Glutamatergic neuron (in vitro differentiated cells): Measurements from ENCODE around the gene PABPN1L. TPM values are rescaled to one million over a fixed set of nuclear protein-coding genes. Genes with fewer than 3 reads are reported as not detected.

Experiments
- DNase-seq: peaks from one replicate; pipeline ENCODE4 v3.0.0; 2022
- H3K27ac Mint-ChIP-seq: one replicate; pipeline ENCODE4 v1.8.0; 2020; ENCODE audit warnings: mild to moderate bottlenecking, mixed read lengths, inconsistent platforms; ENCODE audit not compliant: unreplicated experiment
- H3K27me3 Mint-ChIP-seq: one replicate; pipeline ENCODE4 v1.8.0; 2020; ENCODE audit warnings: mild to moderate bottlenecking, moderate library complexity, mixed read lengths, inconsistent platforms; ENCODE audit not compliant: unreplicated experiment
- H3K36me3 Mint-ChIP-seq: one replicate; pipeline ENCODE4 v1.8.0; 2020; ENCODE audit warnings: mild to moderate bottlenecking, mixed read lengths, inconsistent platforms; ENCODE audit not compliant: unreplicated experiment
- H3K4me1 Mint-ChIP-seq: one replicate; pipeline ENCODE4 v1.8.0; 2020; ENCODE audit warnings: mild to moderate bottlenecking, low read depth, mixed read lengths, inconsistent platforms; ENCODE audit not compliant: unreplicated experiment
- H3K4me3 Mint-ChIP-seq: one replicate; pipeline ENCODE4 v1.8.0; 2020; ENCODE audit warnings: mild to moderate bottlenecking, mixed read lengths, inconsistent platforms; ENCODE audit not compliant: unreplicated experiment
- H3K9me3 Mint-ChIP-seq: one replicate; pipeline ENCODE4 v1.8.0; 2020; ENCODE audit warnings: mild to moderate bottlenecking, moderate library complexity, mixed read lengths, inconsistent platforms; ENCODE audit not compliant: unreplicated experiment
- long read RNA-seq: library from polyadenylated mRNA; unstranded; transcript quantifications from one replicate; pipeline ENCODE4 v2.0.0, GENCODE V29; 2020; ENCODE audit not compliant: unreplicated experiment
- total RNA-seq: library from RNA; stranded (reverse); fragmentation: NEBNext Ultra II Directional; extraction: Animal tissue kit (Norgen Biotek cat#: 25700); gene quantifications from one replicate; pipeline ENCODE4 v1.2.1, GENCODE V29; 2021; ENCODE audit not compliant: unreplicated experiment
- TF ChIP-seq, protein P1 (sequence below): fragments of 200-600 bp; sonication (generic); IDR thresholded peaks from one replicate; pipeline ENCODE4 v1.5.0; 2021; ENCODE audit not compliant: partially characterized antibody, unreplicated experiment

The PABPN1L gene
- 3.9 TPM for total RNA-seq
- long read RNA-seq, partial matches to known transcripts = 0 of 1 reads
- long read RNA-seq, other reads (novel, unspliced or antisense) = 0 of 1 reads

GRCh38 chr16:88866151-88866920 is at the start of gene PABPN1L:
Gene PABPN1L (minus strand): TSS chr16:88866660. CDS start chr16:88866606, 54 bp downstream.
- Mint-ChIP-seq H3K27ac (no peak within 1 kb of the TSS), H3K27me3 (peaks cover 22% of the 10 kb centered on the region), H3K4me3 (peak within 1 kb of the TSS; percentile 57), H3K4me1 (peaks cover 25% of the 10 kb centered on the region), H3K9me3 (peaks cover 14% of the 10 kb centered on the region), H3K36me3 (no peaks in the 10 kb centered on the region)
- TF ChIP-seq, protein P1, sequence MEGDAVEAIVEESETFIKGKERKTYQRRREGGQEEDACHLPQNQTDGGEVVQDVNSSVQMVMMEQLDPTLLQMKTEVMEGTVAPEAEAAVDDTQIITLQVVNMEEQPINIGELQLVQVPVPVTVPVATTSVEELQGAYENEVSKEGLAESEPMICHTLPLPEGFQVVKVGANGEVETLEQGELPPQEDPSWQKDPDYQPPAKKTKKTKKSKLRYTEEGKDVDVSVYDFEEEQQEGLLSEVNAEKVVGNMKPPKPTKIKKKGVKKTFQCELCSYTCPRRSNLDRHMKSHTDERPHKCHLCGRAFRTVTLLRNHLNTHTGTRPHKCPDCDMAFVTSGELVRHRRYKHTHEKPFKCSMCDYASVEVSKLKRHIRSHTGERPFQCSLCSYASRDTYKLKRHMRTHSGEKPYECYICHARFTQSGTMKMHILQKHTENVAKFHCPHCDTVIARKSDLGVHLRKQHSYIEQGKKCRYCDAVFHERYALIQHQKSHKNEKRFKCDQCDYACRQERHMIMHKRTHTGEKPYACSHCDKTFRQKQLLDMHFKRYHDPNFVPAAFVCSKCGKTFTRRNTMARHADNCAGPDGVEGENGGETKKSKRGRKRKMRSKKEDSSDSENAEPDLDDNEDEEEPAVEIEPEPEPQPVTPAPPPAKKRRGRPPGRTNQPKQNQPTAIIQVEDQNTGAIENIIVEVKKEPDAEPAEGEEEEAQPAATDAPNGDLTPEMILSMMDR = no peak
- DNase-seq = no peak

GRCh38 chr16:88915639-88916327 is 49.3 kb upstream of the PABPN1L start:
- H3K4me1 Mint-ChIP-seq = peaks cover 37% of the 10 kb centered on the region
- H3K27ac Mint-ChIP-seq = peak overlapping the region; percentile 48
- TF ChIP-seq, protein P1 = no peak
- no peak for DNase-seq
- peaks cover 14% of the 10 kb centered on the region for H3K27me3 Mint-ChIP-seq
- H3K4me3 Mint-ChIP-seq = no peak overlapping the region
- H3K9me3 Mint-ChIP-seq = peaks cover 21% of the 10 kb centered on the region
- peaks cover 12% of the 10 kb centered on the region for H3K36me3 Mint-ChIP-seq

GRCh38 chr16:88914750-88915368 is 48.4 kb upstream of the PABPN1L start:
- Mint-ChIP-seq H3K4me3 (no peak overlapping the region), H3K4me1 (peaks cover 36% of the 10 kb centered on the region), H3K9me3 (peaks cover 24% of the 10 kb centered on the region), H3K27me3 (peaks cover 17% of the 10 kb centered on the region), H3K27ac (peak overlapping the region; percentile 48), H3K36me3 (peaks cover 12% of the 10 kb centered on the region)
- TF ChIP-seq, protein P1 = no peak
- no peak for DNase-seq

DNA sequence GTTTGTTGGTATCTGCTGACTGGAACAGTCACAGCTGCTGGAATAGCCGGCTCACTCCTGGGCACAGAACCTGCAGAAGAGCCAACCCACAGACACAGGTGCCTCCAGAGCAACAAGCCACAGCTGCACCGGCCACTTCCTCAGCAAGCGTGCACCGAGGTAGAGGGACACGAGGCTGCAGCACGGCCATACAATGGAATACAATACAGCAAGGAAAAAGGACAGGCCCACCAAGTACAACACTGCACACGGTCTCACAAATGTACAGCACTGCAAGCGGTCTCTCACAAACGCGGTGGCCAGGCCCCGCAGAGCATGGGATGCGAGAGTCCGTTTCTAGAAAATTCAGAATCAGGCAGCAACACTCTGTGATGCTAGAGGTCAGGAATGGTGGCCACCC is 47.4 kb upstream of the PABPN1L start:
- H3K4me1 Mint-ChIP-seq = peaks cover 33% of the 10 kb centered on the region
- TF ChIP-seq, protein P1 = no peak
- peaks cover 12% of the 10 kb centered on the region for H3K36me3 Mint-ChIP-seq
- H3K9me3 Mint-ChIP-seq = peaks cover 22% of the 10 kb centered on the region
- peak overlapping the region; percentile 42 for H3K4me3 Mint-ChIP-seq
- H3K27me3 Mint-ChIP-seq = peaks cover 17% of the 10 kb centered on the region
- peak overlapping the region; percentile 48 for H3K27ac Mint-ChIP-seq
- DNase-seq = no peak
